Thyroid gland (tissue), 4 donors: ENCODE data around the gene SLC8A1.

ENCODE experiments used
- POLR2A ChIP-seq, 2 donors: fragments of 450-650 bp; IDR thresholded peaks; one replicate each; pipeline ENCODE4 v1.6.1; 2017; ENCODE audit warnings: antibody characterized with exemption in 2 of 2, mild to moderate bottlenecking in 2 of 2, moderate library complexity in 1 of 2
- TF ChIP-seq, protein P1 (sequence below), 6 experiments: fragments of 200-600 bp in 3 of 6; fragments of 450-650 bp in 3 of 6; sonication (generic) in 3 of 6; IDR thresholded peaks; one replicate each; pipeline ENCODE4 v1.5.1; 2016 to 2019; ENCODE audit warnings: antibody characterized with exemption in 6 of 6, mild to moderate bottlenecking in 2 of 6, inconsistent platforms in 1 of 6, moderate library complexity in 1 of 6

DNA sequence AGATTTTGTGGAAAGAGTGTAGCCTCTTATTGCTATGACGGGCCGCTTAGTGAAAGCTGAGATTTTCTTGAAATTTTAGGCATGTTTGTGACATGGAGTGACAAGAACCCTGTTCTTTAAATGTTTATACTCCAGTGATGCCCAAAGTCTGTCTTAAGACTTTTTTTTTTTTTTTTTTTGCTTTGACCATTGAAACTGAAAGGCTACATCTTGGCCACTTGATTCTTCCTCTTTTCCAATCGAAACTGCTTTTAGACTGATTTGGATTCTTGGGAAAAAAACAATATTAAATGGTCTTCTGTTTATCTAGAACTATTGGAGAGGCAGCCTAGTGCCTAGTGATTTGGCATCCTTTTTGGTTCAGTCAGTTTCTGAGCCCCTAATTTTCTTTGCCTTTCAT lies 2.4 kb upstream of the SLC8A1 start:
- TF ChIP-seq, protein P1, sequence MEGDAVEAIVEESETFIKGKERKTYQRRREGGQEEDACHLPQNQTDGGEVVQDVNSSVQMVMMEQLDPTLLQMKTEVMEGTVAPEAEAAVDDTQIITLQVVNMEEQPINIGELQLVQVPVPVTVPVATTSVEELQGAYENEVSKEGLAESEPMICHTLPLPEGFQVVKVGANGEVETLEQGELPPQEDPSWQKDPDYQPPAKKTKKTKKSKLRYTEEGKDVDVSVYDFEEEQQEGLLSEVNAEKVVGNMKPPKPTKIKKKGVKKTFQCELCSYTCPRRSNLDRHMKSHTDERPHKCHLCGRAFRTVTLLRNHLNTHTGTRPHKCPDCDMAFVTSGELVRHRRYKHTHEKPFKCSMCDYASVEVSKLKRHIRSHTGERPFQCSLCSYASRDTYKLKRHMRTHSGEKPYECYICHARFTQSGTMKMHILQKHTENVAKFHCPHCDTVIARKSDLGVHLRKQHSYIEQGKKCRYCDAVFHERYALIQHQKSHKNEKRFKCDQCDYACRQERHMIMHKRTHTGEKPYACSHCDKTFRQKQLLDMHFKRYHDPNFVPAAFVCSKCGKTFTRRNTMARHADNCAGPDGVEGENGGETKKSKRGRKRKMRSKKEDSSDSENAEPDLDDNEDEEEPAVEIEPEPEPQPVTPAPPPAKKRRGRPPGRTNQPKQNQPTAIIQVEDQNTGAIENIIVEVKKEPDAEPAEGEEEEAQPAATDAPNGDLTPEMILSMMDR (IDR thresholded peaks at IDR 0.05) = no peak
- no peak for TF ChIP-seq POLR2A (IDR thresholded peaks at IDR 0.05)
